ENCODE results near the gene PDZRN4.
"Not testable (repeated sequence)": the region's sequence is repeated elsewhere in the genome, so short reads cannot be mapped to it uniquely, and the experiment has no call there.

The PDZRN4 gene

GRCh38 chr12:41596190-41596589 lies 408.1 kb downstream of the PDZRN4 start:
- in situ Hi-C loops (cut with MboI; ENCODE audit: low sequenced_read_pairs, unreplicated experiment): no loop called here
- no peak for DNase-seq (ENCODE audit: low spot score)
- TF ChIP-seq, protein P1, sequence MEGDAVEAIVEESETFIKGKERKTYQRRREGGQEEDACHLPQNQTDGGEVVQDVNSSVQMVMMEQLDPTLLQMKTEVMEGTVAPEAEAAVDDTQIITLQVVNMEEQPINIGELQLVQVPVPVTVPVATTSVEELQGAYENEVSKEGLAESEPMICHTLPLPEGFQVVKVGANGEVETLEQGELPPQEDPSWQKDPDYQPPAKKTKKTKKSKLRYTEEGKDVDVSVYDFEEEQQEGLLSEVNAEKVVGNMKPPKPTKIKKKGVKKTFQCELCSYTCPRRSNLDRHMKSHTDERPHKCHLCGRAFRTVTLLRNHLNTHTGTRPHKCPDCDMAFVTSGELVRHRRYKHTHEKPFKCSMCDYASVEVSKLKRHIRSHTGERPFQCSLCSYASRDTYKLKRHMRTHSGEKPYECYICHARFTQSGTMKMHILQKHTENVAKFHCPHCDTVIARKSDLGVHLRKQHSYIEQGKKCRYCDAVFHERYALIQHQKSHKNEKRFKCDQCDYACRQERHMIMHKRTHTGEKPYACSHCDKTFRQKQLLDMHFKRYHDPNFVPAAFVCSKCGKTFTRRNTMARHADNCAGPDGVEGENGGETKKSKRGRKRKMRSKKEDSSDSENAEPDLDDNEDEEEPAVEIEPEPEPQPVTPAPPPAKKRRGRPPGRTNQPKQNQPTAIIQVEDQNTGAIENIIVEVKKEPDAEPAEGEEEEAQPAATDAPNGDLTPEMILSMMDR (IDR thresholded peaks at IDR 0.05; ENCODE audit: borderline replicate concordance, control extremely low read depth, extremely low read depth, insufficient read depth, missing control alignments): no peak

GRCh38 chr12:41604830-41605229 lies 416.7 kb downstream of the PDZRN4 start:
- TF ChIP-seq, protein P1 (IDR thresholded peaks at IDR 0.05; ENCODE audit: borderline replicate concordance, control extremely low read depth, extremely low read depth, insufficient read depth, missing control alignments): no peak
- in situ Hi-C loops (cut with MboI; ENCODE audit: low sequenced_read_pairs, unreplicated experiment): no loop called here
- no peak for DNase-seq (ENCODE audit: low spot score)

- TF ChIP-seq, protein P1 (IDR thresholded peaks at IDR 0.05; ENCODE audit: borderline replicate concordance, control extremely low read depth, extremely low read depth, insufficient read depth, missing control alignments): no peak
- no peak for DNase-seq (ENCODE audit: low spot score)
- in situ Hi-C loops (cut with MboI; ENCODE audit: low sequenced_read_pairs, unreplicated experiment): no loop called here
Measured at GRCh38 chr12:41605545-41606305, 417.6 kb downstream of the PDZRN4 start.

- TF ChIP-seq, protein P1 (IDR thresholded peaks at IDR 0.05; ENCODE audit: borderline replicate concordance, control extremely low read depth, extremely low read depth, insufficient read depth, missing control alignments): no peak
- DNase-seq (ENCODE audit: low spot score): no peak
- in situ Hi-C loops (cut with MboI; ENCODE audit: low sequenced_read_pairs, unreplicated experiment): no loop called here
Measured at GRCh38 chr12:41606468-41607445, 418.6 kb downstream of the PDZRN4 start.

GRCh38 chr12:41612892-41613557 lies 424.9 kb downstream of the PDZRN4 start:
- TF ChIP-seq, protein P1 (IDR thresholded peaks at IDR 0.05; ENCODE audit: borderline replicate concordance, control extremely low read depth, extremely low read depth, insufficient read depth, missing control alignments): no peak
- no peak for DNase-seq (ENCODE audit: low spot score)
- in situ Hi-C loops (cut with MboI; ENCODE audit: low sequenced_read_pairs, unreplicated experiment): no loop called here

GRCh38 chr12:41615174-41615573 lies 427.1 kb downstream of the PDZRN4 start:
- DNase-seq (ENCODE audit: low spot score); in situ Hi-C loops (cut with MboI; ENCODE audit: low sequenced_read_pairs, unreplicated experiment): not testable (repeated sequence)
